ENCODE results near the gene JPT2.

DNA sequence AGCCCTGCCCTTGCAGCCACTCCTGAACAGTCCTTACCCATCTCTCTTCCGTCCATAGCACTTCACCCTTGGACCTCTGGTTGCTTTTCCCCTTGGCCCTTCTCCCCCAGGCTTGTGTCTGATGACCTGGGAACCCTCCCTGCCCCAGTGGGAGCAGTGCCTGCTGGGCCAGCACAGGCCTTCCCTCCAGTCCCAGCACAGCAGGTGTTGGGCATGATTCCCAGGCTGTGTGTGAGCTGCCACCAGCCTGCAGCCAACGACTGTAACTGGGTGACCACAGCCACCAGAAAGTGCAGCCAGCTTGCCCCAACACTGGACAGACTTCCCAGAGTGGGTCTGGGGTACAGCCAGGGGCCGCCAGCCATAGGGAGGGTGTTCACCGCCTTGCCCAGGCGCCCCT lies 35.9 kb upstream of the JPT2 start:
- TF ChIP-seq, protein P1, sequence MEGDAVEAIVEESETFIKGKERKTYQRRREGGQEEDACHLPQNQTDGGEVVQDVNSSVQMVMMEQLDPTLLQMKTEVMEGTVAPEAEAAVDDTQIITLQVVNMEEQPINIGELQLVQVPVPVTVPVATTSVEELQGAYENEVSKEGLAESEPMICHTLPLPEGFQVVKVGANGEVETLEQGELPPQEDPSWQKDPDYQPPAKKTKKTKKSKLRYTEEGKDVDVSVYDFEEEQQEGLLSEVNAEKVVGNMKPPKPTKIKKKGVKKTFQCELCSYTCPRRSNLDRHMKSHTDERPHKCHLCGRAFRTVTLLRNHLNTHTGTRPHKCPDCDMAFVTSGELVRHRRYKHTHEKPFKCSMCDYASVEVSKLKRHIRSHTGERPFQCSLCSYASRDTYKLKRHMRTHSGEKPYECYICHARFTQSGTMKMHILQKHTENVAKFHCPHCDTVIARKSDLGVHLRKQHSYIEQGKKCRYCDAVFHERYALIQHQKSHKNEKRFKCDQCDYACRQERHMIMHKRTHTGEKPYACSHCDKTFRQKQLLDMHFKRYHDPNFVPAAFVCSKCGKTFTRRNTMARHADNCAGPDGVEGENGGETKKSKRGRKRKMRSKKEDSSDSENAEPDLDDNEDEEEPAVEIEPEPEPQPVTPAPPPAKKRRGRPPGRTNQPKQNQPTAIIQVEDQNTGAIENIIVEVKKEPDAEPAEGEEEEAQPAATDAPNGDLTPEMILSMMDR (IDR thresholded peaks at IDR 0.05), result no peak
- no peak for TF ChIP-seq POLR2A (IDR thresholded peaks at IDR 0.05)
- TF ChIP-seq POLR2AphosphoS5 (IDR thresholded peaks at IDR 0.05), result no peak

Measured in prostate gland (tissue), 2 donors.